GM12891 (cell line): ENCODE data around the gene LTBP1.

Source experiments
- PAX5 ChIP-seq: IDR thresholded peaks from 2 replicates; pipeline ENCODE4 v1.6.1; 2011; ENCODE audit warnings: low read length, moderate library complexity, mild to moderate bottlenecking; ENCODE audit not compliant: insufficient read depth, severe bottlenecking
- POLR2A ChIP-seq: IDR thresholded peaks from 2 replicates; pipeline ENCODE4 v1.6.1; 2011; ENCODE audit warnings: low read depth, low read length, control low read depth
- POLR2AphosphoS5 ChIP-seq: IDR thresholded peaks from 2 replicates; pipeline ENCODE4 v1.6.1; 2011; ENCODE audit warnings: low read depth, low read length, control low read depth
- SPI1 ChIP-seq: IDR thresholded peaks from 2 replicates; pipeline ENCODE4 v1.6.1; 2011; ENCODE audit warnings: low read depth, low read length, control low read depth
- TAF1 ChIP-seq: IDR thresholded peaks from 2 replicates; pipeline ENCODE4 v1.6.1; 2011; ENCODE audit warnings: low read depth, low read length, control low read depth

- TF ChIP-seq POLR2AphosphoS5 (no peak), PAX5 (no peak), POLR2A (no peak), TAF1 (no peak), SPI1 (no peak)
These were observed 472.9 kb downstream of the LTBP1 start for GRCh38 chr2:33419581-33420200.
